Caco-2 (cell line): ENCODE measurements around the gene ABCB11. TPM values are rescaled to one million over a fixed set of nuclear protein-coding genes. Genes with fewer than 3 reads are reported as not detected.

Experiments
- BruUV-seq: library from RNA; stranded (reverse); fragments of 400-500 nt; replicated peaks from 2 replicates; lab custom pipeline; 2021; lab: Mats Ljungman, UMichigan
- CTCF ChIA-PET: fragments of 300-600 bp; sonication (Branson Sonifier 250); formaldehyde crosslinking; loops from one replicate; lab custom pipeline; 2022; ENCODE audit warnings: antibody characterized with exemption; lab: Charles Lee
- POLR2A ChIA-PET: fragments of 300-600 bp; sonication (Branson Sonifier 250); formaldehyde crosslinking; loops from one replicate; lab custom pipeline; 2022; ENCODE audit warnings: antibody characterized with exemption; lab: Charles Lee
- DNase-seq, 2 experiments: peaks; one replicate each; pipeline versions ENCODE4 v3.0.0 to v3.0.0-alpha.2; 2020 to 2022
- H3K27me3 ChIP-seq: replicated peaks from 2 replicates; pipeline ENCODE4 v1.6.0; 2011; ENCODE audit warnings: low read length; ENCODE audit not compliant: control insufficient read depth, insufficient read depth
- H3K36me3 ChIP-seq: 2 replicates; pipeline ENCODE4 v1.5.1; 2011; ENCODE audit warnings: low read length; ENCODE audit not compliant: control insufficient read depth, insufficient read depth
- H3K4me1 ChIP-seq: fragments of 250-450 bp; sonication (Bioruptor Pico); 2 replicates; pipeline ENCODE4 v1.5.1; 2020; ENCODE audit warnings: mild to moderate bottlenecking
- H3K4me3 ChIP-seq: 2 replicates; pipeline ENCODE4 v1.5.1; 2011; ENCODE audit warnings: low read depth, mild to moderate bottlenecking, control low read depth, low read length
- H3K9me3 ChIP-seq: fragments of 250-450 bp; sonication (Bioruptor Pico); 2 replicates; pipeline ENCODE4 v1.5.1; 2020; ENCODE audit warnings: mild to moderate bottlenecking, moderate library complexity
- H3K27ac Mint-ChIP-seq: one replicate; pipeline ENCODE4 v1.8.0; 2022; ENCODE audit warnings: mixed read lengths; ENCODE audit not compliant: unreplicated experiment
- H3K27me3 Mint-ChIP-seq: one replicate; pipeline ENCODE4 v1.8.0; 2022; ENCODE audit warnings: mixed read lengths; ENCODE audit not compliant: insufficient read depth, unreplicated experiment
- H3K36me3 Mint-ChIP-seq: one replicate; pipeline ENCODE4 v1.8.0; 2022; ENCODE audit warnings: mild to moderate bottlenecking, mixed read lengths; ENCODE audit not compliant: insufficient read depth, unreplicated experiment
- H3K4me1 Mint-ChIP-seq: one replicate; pipeline ENCODE4 v1.8.0; 2022; ENCODE audit warnings: low read depth, mixed read lengths; ENCODE audit not compliant: unreplicated experiment
- H3K4me3 Mint-ChIP-seq: one replicate; pipeline ENCODE4 v1.8.0; 2022; ENCODE audit warnings: mild to moderate bottlenecking, moderate library complexity, mixed read lengths; ENCODE audit not compliant: unreplicated experiment
- H3K9me3 Mint-ChIP-seq: one replicate; pipeline ENCODE4 v1.8.0; 2022; ENCODE audit warnings: mixed read lengths; ENCODE audit not compliant: unreplicated experiment
- CTCF ChIP-seq, 2 experiments: fragments of 200-600 bp in 1 of 2; IDR thresholded peaks; 1 replicate in 1 of 2; 2 replicates in 1 of 2; pipeline versions ENCODE4 v1.5.1 to v1.8.0; 2011 to 2022; ENCODE audit warnings: antibody characterized with exemption in 1 of 2, control low read depth in 1 of 2, inconsistent platforms in 1 of 2, low read depth in 1 of 2, low read length in 1 of 2, mild to moderate bottlenecking in 1 of 2, moderate library complexity in 1 of 2; ENCODE audit not compliant: insufficient read depth in 1 of 2, severe bottlenecking in 1 of 2, unreplicated experiment in 1 of 2
- intact Hi-C: fragments of 100-400 bp; cut with micrococcal nuclease; formaldehyde crosslinking; loops from one replicate; pipeline ENCODE4 v1.10.0; 2022; ENCODE audit not compliant: unreplicated experiment
- total RNA-seq: library from RNA; stranded (reverse); gene quantifications from 2 replicates; pipeline ENCODE4 v1.2.3, GENCODE V29; 2022

The ABCB11 gene
- total RNA-seq, 1 experiment from 2014 or later: not detected

GRCh38 chr2:168928113-168928831, 102.9 kb downstream of the ABCB11 start:
- Mint-ChIP-seq H3K27ac (no peak overlapping the region), H3K4me1 (no peaks in the 10 kb centered on the region), H3K4me3 (no peak overlapping the region), H3K27me3 (peaks cover 24% of the 10 kb centered on the region), H3K9me3 (no peaks in the 10 kb centered on the region), H3K36me3 (no peaks in the 10 kb centered on the region)
- no TSS peak for BruUV-seq
- no peaks in the 10 kb centered on the region for H3K36me3 ChIP-seq
- intact Hi-C loops: no loop called here
- H3K4me3 ChIP-seq: no peak overlapping the region
- no peaks in the 10 kb centered on the region for H3K27me3 ChIP-seq
- H3K4me1 ChIP-seq: no peaks in the 10 kb centered on the region
- ChIA-PET CTCF (no interaction called here), POLR2A (no interaction called here)
- TF ChIP-seq CTCF (IDR thresholded peaks at IDR 0.05; ENCODE audit: insufficient read depth in 1 of 2, low read depth in 1 of 2, low read length in 1 of 2, severe bottlenecking in 1 of 2, unreplicated experiment in 1 of 2): no peak
- H3K9me3 ChIP-seq: no peaks in the 10 kb centered on the region
- DNase-seq: no peak

GRCh38 chr2:168926621-168927386, 104.3 kb downstream of the ABCB11 start:
- H3K4me3 Mint-ChIP-seq: no peak overlapping the region
- no peaks in the 10 kb centered on the region for H3K9me3 Mint-ChIP-seq
- H3K36me3 Mint-ChIP-seq: no peaks in the 10 kb centered on the region
- no peak for DNase-seq
- intact Hi-C loops: no loop called here
- Histone ChIP-seq H3K4me3 (no peak overlapping the region), H3K9me3 (no peaks in the 10 kb centered on the region), H3K4me1 (no peaks in the 10 kb centered on the region), H3K36me3 (no peaks in the 10 kb centered on the region), H3K27me3 (no peaks in the 10 kb centered on the region)
- peaks cover 29% of the 10 kb centered on the region for H3K27me3 Mint-ChIP-seq
- POLR2A ChIA-PET: no interaction called here
- BruUV-seq: no TSS peak
- CTCF ChIA-PET: no interaction called here
- no peak overlapping the region for H3K27ac Mint-ChIP-seq
- TF ChIP-seq CTCF (IDR thresholded peaks at IDR 0.05; ENCODE audit: insufficient read depth in 1 of 2, low read depth in 1 of 2, low read length in 1 of 2, severe bottlenecking in 1 of 2, unreplicated experiment in 1 of 2): no peak
- no peaks in the 10 kb centered on the region for H3K4me1 Mint-ChIP-seq

GRCh38 chr2:168920504-168921157, 110.5 kb downstream of the ABCB11 start:
- Mint-ChIP-seq H3K4me1 (no peaks in the 10 kb centered on the region), H3K27me3 (peaks cover 24% of the 10 kb centered on the region)

More at GRCh38 chr2:168920504-168921157, 110.5 kb downstream of the ABCB11 start:
- H3K4me1 ChIP-seq: no peaks in the 10 kb centered on the region
- no TSS peak for BruUV-seq
- peaks cover 2% of the 10 kb centered on the region; the same call in 1 of the 2 replicates for H3K27me3 ChIP-seq
- H3K9me3 ChIP-seq: no peaks in the 10 kb centered on the region
- Mint-ChIP-seq H3K27ac (no peak overlapping the region), H3K36me3 (peaks cover 5% of the 10 kb centered on the region), H3K4me3 (no peak overlapping the region), H3K9me3 (no peaks in the 10 kb centered on the region)
- no peak overlapping the region for H3K4me3 ChIP-seq
- intact Hi-C loops: loop anchor here (1.0 kb wide), 2 partner anchors 147 to 574 kb away; no protein-coding TSS in a partner anchor
- no peaks in the 10 kb centered on the region for H3K36me3 ChIP-seq
- TF ChIP-seq CTCF (IDR thresholded peaks at IDR 0.05; ENCODE audit: insufficient read depth in 1 of 2, low read depth in 1 of 2, low read length in 1 of 2, severe bottlenecking in 1 of 2, unreplicated experiment in 1 of 2): peak; percentile 42 to 51
- POLR2A ChIA-PET: no interaction called here
- CTCF ChIA-PET: interaction anchor here (0.9 kb wide), 1 partner anchor 149 kb away, joined by 3 read pairs; no protein-coding TSS in a partner anchor
- peak in 1 of 2 experiments; percentile 45 for DNase-seq
